ENCODE data around the gene SPATA31C1.

DNA sequence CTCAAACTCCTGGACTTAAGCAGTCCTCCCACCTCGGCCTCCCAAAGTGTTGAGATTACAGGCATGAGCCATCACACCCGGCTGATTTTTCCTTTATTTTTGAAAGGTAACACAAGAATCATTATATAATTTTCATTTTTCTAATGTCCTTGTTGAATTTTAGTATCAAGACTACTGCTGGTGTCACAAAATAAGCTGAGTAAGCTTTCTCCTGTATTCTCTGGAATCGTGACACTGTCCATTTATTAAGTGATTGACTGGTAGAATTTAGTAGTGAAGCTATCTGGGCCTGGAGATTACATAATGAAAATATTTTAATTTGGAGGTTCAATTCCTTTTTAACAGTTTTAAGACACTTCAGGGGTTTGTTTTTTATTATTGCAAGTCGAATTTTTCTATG lies 47.1 kb downstream of the SPATA31C1 start:
- TF ChIP-seq EZH2 (IDR thresholded peaks at IDR 0.05; ENCODE audit: low read length, unreplicated experiment): no peak
- TF ChIP-seq, protein P1, sequence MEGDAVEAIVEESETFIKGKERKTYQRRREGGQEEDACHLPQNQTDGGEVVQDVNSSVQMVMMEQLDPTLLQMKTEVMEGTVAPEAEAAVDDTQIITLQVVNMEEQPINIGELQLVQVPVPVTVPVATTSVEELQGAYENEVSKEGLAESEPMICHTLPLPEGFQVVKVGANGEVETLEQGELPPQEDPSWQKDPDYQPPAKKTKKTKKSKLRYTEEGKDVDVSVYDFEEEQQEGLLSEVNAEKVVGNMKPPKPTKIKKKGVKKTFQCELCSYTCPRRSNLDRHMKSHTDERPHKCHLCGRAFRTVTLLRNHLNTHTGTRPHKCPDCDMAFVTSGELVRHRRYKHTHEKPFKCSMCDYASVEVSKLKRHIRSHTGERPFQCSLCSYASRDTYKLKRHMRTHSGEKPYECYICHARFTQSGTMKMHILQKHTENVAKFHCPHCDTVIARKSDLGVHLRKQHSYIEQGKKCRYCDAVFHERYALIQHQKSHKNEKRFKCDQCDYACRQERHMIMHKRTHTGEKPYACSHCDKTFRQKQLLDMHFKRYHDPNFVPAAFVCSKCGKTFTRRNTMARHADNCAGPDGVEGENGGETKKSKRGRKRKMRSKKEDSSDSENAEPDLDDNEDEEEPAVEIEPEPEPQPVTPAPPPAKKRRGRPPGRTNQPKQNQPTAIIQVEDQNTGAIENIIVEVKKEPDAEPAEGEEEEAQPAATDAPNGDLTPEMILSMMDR (conservative IDR thresholded peaks at IDR 0.05; ENCODE audit: low read depth, low read length): no peak
- TF ChIP-seq EZH2phosphoT487 (IDR thresholded peaks at IDR 0.05; ENCODE audit: borderline replicate concordance, low read length): no peak

All from PC-3 (cell line).